ACC112 (cell line): ENCODE data around the gene TMCO6.

Source experiments
- H2AFZ ChIP-seq: fragments of 200-600 bp; sonication (generic); one replicate; pipeline ENCODE4 v1.6.0; 2017; ENCODE audit warnings: antibody characterized with exemption, low read length; ENCODE audit not compliant: unreplicated experiment
- H3K27ac ChIP-seq: fragments of 200-600 bp; sonication (generic); 2 replicates; pipeline ENCODE4 v1.5.1; 2014; ENCODE audit warnings: low read depth, mild to moderate bottlenecking, antibody characterized with exemption, low read length, moderate library complexity
- H3K27me3 ChIP-seq: fragments of 200-600 bp; sonication (generic); 2 replicates; pipeline ENCODE4 v1.6.1; 2014; ENCODE audit warnings: mild to moderate bottlenecking, antibody characterized with exemption, low read length, moderate library complexity, mixed read lengths; ENCODE audit not compliant: insufficient read depth
- H3K36me3 ChIP-seq: fragments of 200-600 bp; sonication (generic); 2 replicates; pipeline ENCODE4 v1.6.1; 2016; ENCODE audit warnings: mild to moderate bottlenecking, antibody characterized with exemption, low read length, moderate library complexity, mixed read lengths; ENCODE audit not compliant: insufficient read depth
- H3K4me1 ChIP-seq: fragments of 200-600 bp; sonication (generic); one replicate; pipeline ENCODE4 v1.6.1; 2016; ENCODE audit warnings: low read length, mixed read lengths; ENCODE audit not compliant: insufficient read depth, unreplicated experiment, control insufficient read depth
- H3K4me3 ChIP-seq: fragments of 200-600 bp; sonication (generic); 2 replicates; pipeline ENCODE4 v1.5.1; 2014; ENCODE audit warnings: mild to moderate bottlenecking, low read depth, low read length
- H3K79me2 ChIP-seq: fragments of 200-600 bp; sonication (generic); one replicate; pipeline ENCODE4 v1.6.0; 2016; ENCODE audit warnings: low read length; ENCODE audit not compliant: control insufficient read depth, unreplicated experiment, insufficient read depth

Gene TMCO6

GRCh38 chr5:140672455-140673186, 33.4 kb downstream of the TMCO6 start:
- Histone ChIP-seq H3K4me1 (no peaks in the 10 kb centered on the region), H3K27ac (no peak overlapping the region), H3K79me2 (peaks cover 8% of the 10 kb centered on the region), H3K36me3 (peaks cover 22% of the 10 kb centered on the region; the same call in 1 of the 2 replicates), H3K4me3 (no peak overlapping the region), H3K27me3 (no peaks in the 10 kb centered on the region), H2AFZ (no peak overlapping the region)

- peaks cover 18% of the 10 kb centered on the region; the same call in 1 of the 2 replicates for H3K36me3 ChIP-seq
- H3K4me3 ChIP-seq = no peak within 1 kb of the TSS
- no peak within 1 kb of the TSS for H2AFZ ChIP-seq
- H3K79me2 ChIP-seq = peaks cover under 1% of the 10 kb centered on the region
- no peak within 1 kb of the TSS for H3K27ac ChIP-seq
- no peaks in the 10 kb centered on the region for H3K27me3 ChIP-seq
- H3K4me1 ChIP-seq = no peaks in the 10 kb centered on the region
Measured at GRCh38 chr5:140673187-140673976, 34.1 kb downstream of the TMCO6 start, which contains the start of gene DND1. DND1 (minus strand) TSS chr5:140673576; CDS start chr5:140673542, 34 bp downstream.

- no peaks in the 10 kb centered on the region for H3K27me3 ChIP-seq
- H3K4me3 ChIP-seq = no peak overlapping the region
- no peaks in the 10 kb centered on the region for H3K4me1 ChIP-seq
- H2AFZ ChIP-seq = no peak overlapping the region
- no peaks in the 10 kb centered on the region for H3K79me2 ChIP-seq
- peaks cover 19% of the 10 kb centered on the region; the same call in 1 of the 2 replicates for H3K36me3 ChIP-seq
- H3K27ac ChIP-seq = no peak overlapping the region
Measured at GRCh38 chr5:140674211-140674610, 35.0 kb downstream of the TMCO6 start.

- H3K27ac ChIP-seq = no peak overlapping the region
Measured at GRCh38 chr5:140674629-140675028, 35.4 kb downstream of the TMCO6 start.

GRCh38 chr5:140677947-140678346, 38.7 kb downstream of the TMCO6 start:
- Histone ChIP-seq H3K36me3 (peaks cover 24% of the 10 kb centered on the region; the same call in 1 of the 2 replicates), H3K79me2 (no peaks in the 10 kb centered on the region), H3K4me1 (no peaks in the 10 kb centered on the region), H3K27me3 (no peaks in the 10 kb centered on the region), H3K4me3 (no peak overlapping the region), H2AFZ (no peak overlapping the region), H3K27ac (no peak overlapping the region)

More at GRCh38 chr5:140674629-140675028, 35.4 kb downstream of the TMCO6 start:
- H3K79me2 ChIP-seq = no peaks in the 10 kb centered on the region
- peaks cover 20% of the 10 kb centered on the region; the same call in 1 of the 2 replicates for H3K36me3 ChIP-seq
- H2AFZ ChIP-seq = no peak overlapping the region
- H3K4me1 ChIP-seq = no peaks in the 10 kb centered on the region
- no peak overlapping the region for H3K4me3 ChIP-seq
- no peaks in the 10 kb centered on the region for H3K27me3 ChIP-seq

GRCh38 chr5:140678993-140679392, 39.7 kb downstream of the TMCO6 start:
- Histone ChIP-seq H3K27me3 (no peaks in the 10 kb centered on the region), H3K36me3 (peaks cover 26% of the 10 kb centered on the region; the same call in 1 of the 2 replicates), H3K4me3 (no peak overlapping the region), H3K4me1 (no peaks in the 10 kb centered on the region), H3K27ac (no peak overlapping the region), H3K79me2 (no peaks in the 10 kb centered on the region), H2AFZ (no peak overlapping the region)

GRCh38 chr5:140690376-140690932, 51.2 kb downstream of the TMCO6 start:
- H3K4me3 ChIP-seq = peak overlapping the region; percentile 99
- no peak overlapping the region for H2AFZ ChIP-seq
- peak overlapping the region; percentile 73 for H3K27ac ChIP-seq
- H3K4me1 ChIP-seq = peaks cover 14% of the 10 kb centered on the region
- H3K36me3 ChIP-seq = peaks cover 23% of the 10 kb centered on the region
- H3K27me3 ChIP-seq = no peaks in the 10 kb centered on the region
- H3K79me2 ChIP-seq = peaks cover 56% of the 10 kb centered on the region

- Histone ChIP-seq H3K4me3 (peak within 1 kb of the TSS; percentile 99), H3K27me3 (no peaks in the 10 kb centered on the region), H3K79me2 (peaks cover 56% of the 10 kb centered on the region), H2AFZ (peak within 1 kb of the TSS; percentile 76), H3K27ac (peak within 1 kb of the TSS; percentile 73), H3K4me1 (peaks cover 14% of the 10 kb centered on the region), H3K36me3 (peaks cover 29% of the 10 kb centered on the region)
Measured at GRCh38 chr5:140690941-140691924, 52.0 kb downstream of the TMCO6 start, which contains the start of the genes HARS1 and HARS2. HARS1 (minus strand) TSS chr5:140691370; CDS start chr5:140691304, 66 bp downstream. HARS2 (plus strand) TSS chr5:140691455; CDS start chr5:140691649, 194 bp downstream.

GRCh38 chr5:140694276-140694675, 55.0 kb downstream of the TMCO6 start:
- H3K36me3 ChIP-seq = peaks cover 42% of the 10 kb centered on the region
- H2AFZ ChIP-seq = no peak overlapping the region
- H3K79me2 ChIP-seq = peaks cover 44% of the 10 kb centered on the region
- H3K4me1 ChIP-seq = peaks cover 14% of the 10 kb centered on the region
- no peaks in the 10 kb centered on the region for H3K27me3 ChIP-seq
- H3K4me3 ChIP-seq = no peak overlapping the region
- H3K27ac ChIP-seq = no peak overlapping the region
